Thyroid gland (tissue), 4 donors: ENCODE measurements around the gene STK36.

Experiments used
- POLR2A ChIP-seq, 2 donors: fragments of 450-650 bp; IDR thresholded peaks; one replicate each; pipeline ENCODE4 v1.6.1; 2017; ENCODE audit warnings: antibody characterized with exemption in 2 of 2, mild to moderate bottlenecking in 2 of 2, moderate library complexity in 1 of 2
- TF ChIP-seq, protein P1 (sequence below), 6 experiments: fragments of 200-600 bp in 3 of 6; fragments of 450-650 bp in 3 of 6; sonication (generic) in 3 of 6; IDR thresholded peaks; one replicate each; pipeline ENCODE4 v1.5.1; 2016 to 2019; ENCODE audit warnings: antibody characterized with exemption in 6 of 6, mild to moderate bottlenecking in 2 of 6, inconsistent platforms in 1 of 6, moderate library complexity in 1 of 6

DNA sequence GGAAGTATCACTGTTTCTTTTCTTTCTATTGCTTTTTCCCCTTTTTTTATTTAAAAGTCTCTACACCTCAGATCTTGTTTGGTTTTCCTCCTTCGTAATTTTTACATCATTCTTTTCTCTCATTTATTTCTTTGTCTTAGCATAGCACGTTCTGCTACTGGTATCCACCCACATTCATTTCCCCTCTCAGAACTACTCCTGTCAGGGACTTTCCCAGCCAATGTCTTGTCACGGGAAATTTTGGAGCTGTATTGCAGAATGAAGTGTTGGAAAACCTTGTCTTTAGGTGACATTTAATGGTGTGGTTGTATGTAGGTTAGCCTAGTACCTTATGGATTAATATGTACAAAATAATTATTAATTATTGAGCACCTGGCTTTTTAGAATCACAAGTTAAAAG is 72.7 kb downstream of the STK36 start:
- TF ChIP-seq, protein P1, sequence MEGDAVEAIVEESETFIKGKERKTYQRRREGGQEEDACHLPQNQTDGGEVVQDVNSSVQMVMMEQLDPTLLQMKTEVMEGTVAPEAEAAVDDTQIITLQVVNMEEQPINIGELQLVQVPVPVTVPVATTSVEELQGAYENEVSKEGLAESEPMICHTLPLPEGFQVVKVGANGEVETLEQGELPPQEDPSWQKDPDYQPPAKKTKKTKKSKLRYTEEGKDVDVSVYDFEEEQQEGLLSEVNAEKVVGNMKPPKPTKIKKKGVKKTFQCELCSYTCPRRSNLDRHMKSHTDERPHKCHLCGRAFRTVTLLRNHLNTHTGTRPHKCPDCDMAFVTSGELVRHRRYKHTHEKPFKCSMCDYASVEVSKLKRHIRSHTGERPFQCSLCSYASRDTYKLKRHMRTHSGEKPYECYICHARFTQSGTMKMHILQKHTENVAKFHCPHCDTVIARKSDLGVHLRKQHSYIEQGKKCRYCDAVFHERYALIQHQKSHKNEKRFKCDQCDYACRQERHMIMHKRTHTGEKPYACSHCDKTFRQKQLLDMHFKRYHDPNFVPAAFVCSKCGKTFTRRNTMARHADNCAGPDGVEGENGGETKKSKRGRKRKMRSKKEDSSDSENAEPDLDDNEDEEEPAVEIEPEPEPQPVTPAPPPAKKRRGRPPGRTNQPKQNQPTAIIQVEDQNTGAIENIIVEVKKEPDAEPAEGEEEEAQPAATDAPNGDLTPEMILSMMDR (IDR thresholded peaks at IDR 0.05), result no peak
- TF ChIP-seq POLR2A (IDR thresholded peaks at IDR 0.05), result no peak
